ENCODE measurements around the gene ARL5A.

ARL5A gene

DNA sequence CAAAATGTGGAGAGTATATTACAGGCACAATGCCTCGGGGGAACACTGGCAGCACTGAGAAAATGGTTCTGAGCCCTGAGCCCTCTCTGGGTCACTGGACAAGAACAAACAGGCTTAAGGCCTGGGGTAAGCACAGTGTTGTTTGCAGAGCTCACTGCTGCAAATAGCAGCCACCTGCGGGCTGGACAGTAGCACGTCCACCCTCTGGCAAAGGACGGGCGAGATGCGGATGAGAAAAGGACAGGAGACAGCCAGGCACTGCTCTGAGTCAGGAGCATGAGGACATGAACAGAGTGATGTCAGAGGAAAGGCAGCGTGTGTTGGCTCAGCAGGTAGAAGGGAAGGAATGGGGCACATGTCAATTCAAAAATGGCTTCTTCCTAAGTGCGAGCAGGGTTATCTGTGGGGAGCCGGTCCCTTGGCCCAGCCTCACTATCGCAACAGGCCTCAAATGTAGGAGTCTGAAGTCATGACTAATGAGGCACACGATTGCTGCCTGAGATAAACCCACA is 68.0 kb downstream of the ARL5A start:
- TF ChIP-seq, protein P1, sequence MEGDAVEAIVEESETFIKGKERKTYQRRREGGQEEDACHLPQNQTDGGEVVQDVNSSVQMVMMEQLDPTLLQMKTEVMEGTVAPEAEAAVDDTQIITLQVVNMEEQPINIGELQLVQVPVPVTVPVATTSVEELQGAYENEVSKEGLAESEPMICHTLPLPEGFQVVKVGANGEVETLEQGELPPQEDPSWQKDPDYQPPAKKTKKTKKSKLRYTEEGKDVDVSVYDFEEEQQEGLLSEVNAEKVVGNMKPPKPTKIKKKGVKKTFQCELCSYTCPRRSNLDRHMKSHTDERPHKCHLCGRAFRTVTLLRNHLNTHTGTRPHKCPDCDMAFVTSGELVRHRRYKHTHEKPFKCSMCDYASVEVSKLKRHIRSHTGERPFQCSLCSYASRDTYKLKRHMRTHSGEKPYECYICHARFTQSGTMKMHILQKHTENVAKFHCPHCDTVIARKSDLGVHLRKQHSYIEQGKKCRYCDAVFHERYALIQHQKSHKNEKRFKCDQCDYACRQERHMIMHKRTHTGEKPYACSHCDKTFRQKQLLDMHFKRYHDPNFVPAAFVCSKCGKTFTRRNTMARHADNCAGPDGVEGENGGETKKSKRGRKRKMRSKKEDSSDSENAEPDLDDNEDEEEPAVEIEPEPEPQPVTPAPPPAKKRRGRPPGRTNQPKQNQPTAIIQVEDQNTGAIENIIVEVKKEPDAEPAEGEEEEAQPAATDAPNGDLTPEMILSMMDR (IDR thresholded peaks at IDR 0.05; ENCODE audit: low read depth, low read length), result no peak
- no peak overlapping the region for H3K4me3 ChIP-seq (ENCODE audit: low read depth, low read length)

DNA sequence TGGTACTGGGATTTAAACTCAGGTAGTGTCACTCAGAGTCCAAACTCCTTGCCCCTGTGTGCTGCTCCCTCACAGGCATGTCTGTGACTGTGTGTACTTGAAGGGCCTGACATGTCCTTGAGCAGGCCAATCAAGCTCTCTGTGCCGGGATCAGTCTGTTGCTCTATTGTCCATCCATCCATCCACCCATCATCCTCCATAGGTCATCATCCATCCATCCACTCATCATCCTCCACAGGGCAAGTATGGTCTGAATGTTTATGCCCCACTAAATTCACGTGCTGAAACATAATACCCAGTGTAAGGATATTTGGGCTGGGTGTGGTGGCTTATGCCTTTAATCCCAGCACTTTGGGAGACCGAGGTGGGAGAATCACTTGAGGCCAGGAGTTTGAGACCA is 69.5 kb downstream of the ARL5A start:
- TF ChIP-seq, protein P1 (IDR thresholded peaks at IDR 0.05; ENCODE audit: low read depth, low read length), result no peak
- H3K4me3 ChIP-seq (ENCODE audit: low read depth, low read length), result no peak overlapping the region

DNA sequence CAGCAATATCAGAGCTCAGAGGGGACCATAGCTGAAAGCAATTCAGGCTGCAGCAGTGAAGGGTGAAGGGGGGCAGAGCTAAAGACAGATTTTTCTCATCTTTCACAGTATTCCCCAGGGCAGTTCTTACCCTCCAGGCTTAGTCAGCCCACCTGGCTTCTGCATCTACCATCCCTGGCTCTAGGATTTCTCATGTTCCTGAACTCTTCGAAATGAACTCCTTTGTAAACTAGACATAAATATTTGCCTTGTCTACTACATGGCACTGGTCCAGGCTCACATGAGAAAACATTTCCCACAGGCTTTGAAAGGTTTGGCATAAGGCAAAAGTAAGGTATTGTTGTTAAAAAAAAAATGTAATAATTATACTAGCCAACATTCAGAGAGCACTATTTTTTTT is 70.4 kb downstream of the ARL5A start:
- TF ChIP-seq, protein P1 (IDR thresholded peaks at IDR 0.05; ENCODE audit: low read depth, low read length), result no peak

DNA sequence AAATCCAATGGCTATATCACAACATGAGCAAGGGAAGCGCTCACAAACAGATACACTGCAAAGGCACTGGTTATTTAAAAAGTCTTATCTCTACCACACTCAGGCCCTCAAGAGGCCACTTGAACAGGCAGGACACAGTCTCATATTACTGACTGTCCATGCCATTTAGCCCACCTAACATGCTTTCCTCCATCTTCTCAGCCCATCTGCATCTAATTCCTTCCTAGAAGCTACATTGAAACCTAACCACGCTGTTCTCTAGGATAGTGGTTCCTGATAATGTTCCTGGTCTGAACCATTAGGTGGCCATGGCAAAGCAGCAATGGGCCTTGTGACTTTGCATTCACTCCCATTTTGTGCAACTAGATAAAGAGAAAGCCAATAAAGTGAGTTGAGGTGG is 71.4 kb downstream of the ARL5A start:
- no peak overlapping the region for H3K4me3 ChIP-seq (ENCODE audit: low read depth, low read length)
- TF ChIP-seq, protein P1 (IDR thresholded peaks at IDR 0.05; ENCODE audit: low read depth, low read length), result no peak

More for the DNA sequence above, 70.4 kb downstream of the ARL5A start:
- no peak overlapping the region for H3K4me3 ChIP-seq (ENCODE audit: low read depth, low read length)

DNA sequence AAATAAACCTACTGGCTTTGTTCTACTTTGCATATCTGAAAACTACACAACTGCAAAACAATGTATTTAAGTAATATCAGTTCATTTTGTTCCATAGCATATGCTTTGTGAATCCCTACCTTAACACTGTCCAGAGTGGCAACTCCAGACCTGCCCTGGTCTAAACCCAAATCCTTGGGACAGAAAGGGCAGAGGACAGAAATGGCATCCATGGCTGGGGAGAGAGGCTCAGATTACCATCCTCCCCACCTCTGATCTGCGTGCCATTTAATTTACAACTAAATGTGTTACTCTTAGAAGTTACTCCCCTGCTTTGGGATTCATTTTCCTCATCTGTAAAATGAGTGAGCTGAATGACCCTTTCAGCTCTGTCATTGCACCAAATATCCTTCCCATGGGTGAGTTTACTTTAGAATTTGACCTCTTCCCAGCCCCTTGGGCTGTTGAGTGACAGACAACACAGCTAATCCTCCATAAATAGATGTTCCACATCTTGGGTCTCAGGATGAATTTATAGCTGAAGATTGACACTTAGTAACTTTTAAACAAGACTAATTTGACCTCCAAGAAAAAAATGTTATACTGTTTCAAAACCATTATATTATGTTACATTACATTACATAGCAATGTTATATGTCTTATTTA is 73.8 kb downstream of the ARL5A start:
- H3K4me3 ChIP-seq (ENCODE audit: low read depth, low read length), result no peak overlapping the region
- TF ChIP-seq, protein P1 (IDR thresholded peaks at IDR 0.05; ENCODE audit: low read depth, low read length), result no peak

DNA sequence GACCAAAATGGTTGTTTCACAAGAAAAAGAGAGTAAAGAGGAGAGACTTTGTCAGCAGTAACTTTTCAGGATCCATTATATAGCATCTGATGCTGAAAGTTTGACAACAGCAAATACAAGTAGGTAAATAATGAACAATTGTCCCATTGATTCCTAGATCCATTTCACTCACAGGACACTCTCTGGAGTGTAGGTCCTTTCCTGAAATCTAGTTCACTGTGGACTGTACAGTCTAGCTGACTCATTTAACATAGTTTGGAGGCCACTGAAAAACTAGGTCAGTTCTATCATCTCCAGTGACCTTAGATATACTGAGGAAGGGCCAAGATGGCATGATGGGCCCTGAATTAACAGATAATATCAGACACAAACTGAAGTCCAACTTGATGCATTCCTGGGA is 74.7 kb downstream of the ARL5A start:
- no peak overlapping the region for H3K4me3 ChIP-seq (ENCODE audit: low read depth, low read length)
- TF ChIP-seq, protein P1 (IDR thresholded peaks at IDR 0.05; ENCODE audit: low read depth, low read length), result no peak

Data from WI38 (cell line).